Central memory CD4-positive, alpha-beta T cell (primary cell): Measurements from ENCODE around the gene PLOD3.
A peak's percentile ranks its signal among the peaks of the same experiment; 100 is the strongest.
"Not testable (repeated sequence)": the region's sequence is repeated elsewhere in the genome, so short reads cannot be mapped to it uniquely, and the experiment has no call there.

Source experiments
- DNase-seq: peaks from one replicate; pipeline ENCODE4 v3.0.0; 2022

The PLOD3 gene

GRCh38 chr7:101211501-101211900 is 5.9 kb downstream of the PLOD3 start:
- no peak for DNase-seq

DNA sequence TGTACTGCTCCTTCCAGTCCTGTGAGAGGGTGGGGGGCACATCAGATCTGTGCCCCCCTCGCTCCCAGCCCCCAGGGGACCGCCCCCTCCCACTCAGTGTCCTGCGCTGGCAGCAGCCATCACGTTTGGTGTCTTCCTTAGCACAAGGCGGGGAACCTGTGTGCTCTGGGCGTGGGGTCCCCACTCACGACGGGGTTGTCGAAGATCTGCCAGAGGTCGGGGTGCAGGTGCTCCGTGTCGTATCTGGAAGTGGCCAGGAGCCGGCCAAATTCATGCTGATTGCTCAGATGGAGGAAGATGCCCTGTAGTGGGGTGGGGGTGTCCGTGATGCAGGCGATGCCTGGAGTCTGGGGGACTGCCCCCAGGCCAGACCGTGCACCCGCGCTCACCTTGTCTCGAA is 7.2 kb downstream of the PLOD3 start:
- no peak for DNase-seq

GRCh38 chr7:101208794-101209193 is 8.6 kb downstream of the PLOD3 start:
- DNase-seq = no peak

GRCh38 chr7:101207459-101207858 is 9.9 kb downstream of the PLOD3 start:
- no peak for DNase-seq

GRCh38 chr7:101206665-101207042 is 10.7 kb downstream of the PLOD3 start:
- DNase-seq = no peak

DNA sequence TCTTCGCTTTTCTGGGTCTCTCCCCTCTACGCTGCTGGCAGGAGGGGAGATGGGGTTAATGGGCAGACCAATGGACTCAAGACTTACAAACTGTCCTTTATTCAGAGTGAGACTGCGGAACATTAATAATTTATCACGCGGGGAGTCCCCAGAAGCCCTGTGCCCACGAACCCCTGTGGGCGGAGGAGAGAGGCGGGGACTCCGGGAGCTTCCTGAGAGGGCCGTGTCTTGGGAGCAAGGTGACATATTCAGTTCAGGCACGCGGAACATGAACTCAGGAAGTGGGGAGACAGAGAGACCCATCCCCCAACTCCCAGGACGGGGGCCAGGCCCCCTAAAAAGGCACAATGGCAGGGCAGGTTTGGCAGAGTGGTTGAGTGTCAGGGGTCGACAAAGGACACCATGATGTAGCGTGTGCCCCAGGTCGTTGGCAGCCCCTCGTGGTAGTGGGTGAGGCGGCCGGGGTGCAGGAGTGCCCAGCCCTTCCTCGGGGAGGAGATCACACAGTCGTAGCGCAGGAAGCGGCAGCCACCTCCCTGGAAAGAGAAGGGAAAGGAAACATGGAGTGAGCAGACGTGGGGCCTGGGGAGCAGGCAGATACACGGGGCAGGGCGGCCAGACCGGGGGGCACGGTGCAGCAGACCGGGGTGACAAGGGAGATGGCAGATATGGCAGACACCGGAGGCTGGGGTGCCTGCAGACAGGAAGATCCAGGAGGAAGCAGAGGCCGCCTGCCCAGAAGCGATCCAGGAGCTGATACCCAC is 11.3 kb downstream of the PLOD3 start:
- DNase-seq = no peak

GRCh38 chr7:101203740-101204738 is 13.3 kb downstream of the PLOD3 start:
- peak; percentile 41 for DNase-seq

GRCh38 chr7:101202603-101202918 is 14.8 kb downstream of the PLOD3 start:
- no peak for DNase-seq

DNA sequence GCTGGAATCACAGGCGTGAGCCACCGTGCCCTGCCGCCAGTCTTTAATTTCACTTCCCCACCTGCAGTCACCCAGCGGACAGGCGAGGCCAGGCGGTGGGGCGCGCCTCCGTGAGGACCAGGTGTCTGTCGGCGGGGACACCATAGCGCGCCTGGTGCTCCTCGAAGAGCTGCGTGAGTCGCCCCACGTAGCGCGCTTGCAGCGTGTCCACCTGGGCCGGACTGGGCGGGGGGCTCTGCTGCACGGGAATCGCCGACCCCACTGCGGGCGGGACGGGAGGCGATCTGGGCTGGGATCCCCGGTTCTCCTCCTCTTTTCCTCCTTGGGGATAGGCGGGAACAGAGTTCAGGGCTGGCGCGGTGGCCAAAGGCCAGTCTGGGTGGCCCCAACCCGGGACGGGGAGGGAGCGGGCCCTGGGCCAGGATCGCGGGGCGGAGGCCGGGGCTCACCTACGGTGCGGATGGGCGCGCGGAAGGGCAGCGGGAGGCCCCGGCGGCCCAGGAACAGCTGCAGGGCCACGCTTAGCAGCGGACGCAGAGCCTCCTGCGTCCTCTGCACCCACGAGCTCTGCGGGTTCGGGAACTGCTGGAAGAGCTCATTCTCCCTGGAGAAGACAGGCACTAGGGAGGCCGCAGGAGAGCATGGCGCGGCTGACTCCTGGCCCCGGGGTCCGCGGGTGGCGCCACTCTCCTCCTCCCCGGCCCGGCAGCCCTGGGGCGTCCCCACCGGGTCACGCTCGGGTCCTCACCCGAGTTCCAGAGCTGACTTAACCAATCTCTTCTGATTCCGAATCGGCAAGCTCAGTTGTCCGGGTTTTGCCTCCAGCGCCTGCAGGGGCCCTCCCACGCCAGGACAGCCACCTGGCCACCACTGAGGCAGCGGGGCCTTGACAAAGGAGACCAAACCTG is 15.4 kb downstream of the PLOD3 start:
- no peak for DNase-seq

DNA sequence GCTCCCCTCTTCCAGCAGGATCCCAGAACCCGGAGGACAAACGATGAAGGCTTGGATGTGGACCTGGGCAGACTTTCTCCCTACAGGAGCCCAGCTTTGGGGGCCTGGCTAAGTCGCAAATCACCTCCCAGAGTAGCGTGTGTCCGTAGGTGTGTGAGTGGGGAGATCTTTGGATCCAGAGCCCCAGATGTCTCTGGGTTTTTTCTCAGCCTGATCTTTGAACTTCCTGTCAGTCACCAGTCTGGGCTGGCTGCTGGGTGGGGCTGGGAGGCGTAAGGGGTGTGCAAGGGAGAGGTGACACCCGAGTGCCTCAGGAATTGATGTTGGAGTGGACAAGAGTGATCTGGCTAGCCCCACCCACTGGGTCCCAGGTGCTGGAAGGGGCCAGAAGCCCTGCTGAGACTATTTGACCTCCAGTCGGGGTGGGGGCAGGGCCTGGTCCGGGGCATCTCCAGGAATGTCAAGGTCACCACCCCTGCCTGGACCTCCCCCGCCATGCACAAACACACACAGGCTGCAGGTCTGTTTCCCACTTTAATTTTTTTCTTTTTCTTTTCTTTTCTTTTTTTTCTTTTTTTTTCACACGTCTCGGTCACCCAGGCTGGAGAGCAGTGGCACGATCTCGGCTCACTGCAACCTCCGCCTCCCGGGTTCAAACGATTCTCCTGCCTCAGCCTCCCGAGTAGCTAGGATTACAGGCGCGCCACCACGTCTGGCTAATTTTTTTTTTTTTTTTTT is 16.4 kb downstream of the PLOD3 start, which contains the start of gene MOGAT3:
MOGAT3 (minus strand) TSS at position 175 of the 738 bp plus-strand sequence. CDS start 182 bp downstream, outside the sequence.
- no peak for DNase-seq

DNA sequence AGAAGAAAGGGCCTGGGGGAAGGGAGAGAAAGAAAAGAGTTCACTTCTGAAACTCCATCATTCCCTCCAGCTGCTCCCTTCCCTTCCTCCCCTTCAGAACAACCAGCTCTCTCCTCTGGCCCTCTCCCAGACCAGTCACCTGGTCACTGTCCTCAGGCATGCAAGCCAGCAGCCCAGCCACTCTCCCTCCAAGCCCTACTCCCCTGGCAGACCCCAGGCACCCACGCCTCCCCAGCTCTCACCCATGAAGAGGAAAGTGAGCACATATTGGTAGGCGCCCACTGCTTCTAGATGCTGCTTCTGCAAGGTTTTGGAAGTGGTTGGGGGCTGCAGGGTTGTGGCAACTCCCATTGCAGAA is 16.9 kb downstream of the PLOD3 start:
- DNase-seq = no peak

DNA sequence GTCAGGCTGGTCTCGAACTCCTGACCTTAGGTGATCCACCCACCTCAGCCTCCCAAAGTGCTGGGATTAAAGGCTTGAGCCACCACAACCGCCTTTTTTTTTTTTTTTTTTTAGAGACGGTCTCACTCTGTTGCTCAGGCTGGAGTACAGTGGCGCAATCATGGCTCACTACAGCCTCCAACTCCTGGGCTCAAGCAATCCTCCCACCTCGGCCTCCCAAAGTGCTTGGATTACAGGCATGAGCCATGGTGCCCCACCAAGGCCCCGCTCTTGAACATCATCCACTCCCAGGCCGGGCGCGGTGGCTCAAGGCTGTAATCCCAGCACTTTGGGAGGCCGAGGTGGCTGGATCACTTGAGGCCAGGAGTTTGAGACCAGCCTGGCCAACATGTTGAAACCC is 17.9 kb downstream of the PLOD3 start:
- not testable (repeated sequence) for DNase-seq

DNA sequence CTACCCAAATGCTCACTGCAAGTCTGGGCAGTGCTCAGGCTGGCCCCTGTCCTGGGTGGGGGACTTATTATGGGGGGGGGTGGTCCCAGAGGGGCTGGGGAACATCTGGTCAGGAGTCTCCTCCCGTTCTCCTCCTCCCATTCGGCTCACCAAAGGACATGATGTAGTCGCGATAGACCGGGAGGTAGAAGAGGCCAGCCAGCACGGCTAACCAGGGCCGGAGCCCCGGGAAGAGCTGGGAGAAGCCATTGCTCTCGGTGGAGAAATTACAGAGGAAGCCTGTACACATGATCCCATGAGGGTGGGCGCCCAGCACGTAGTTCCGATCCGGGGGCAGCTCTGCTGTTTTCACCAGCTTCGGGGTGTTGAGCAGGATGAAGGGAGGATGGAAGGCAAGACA is 18.9 kb downstream of the PLOD3 start:
- no peak for DNase-seq

GRCh38 chr7:101197991-101198390 is 19.4 kb downstream of the PLOD3 start:
- no peak for DNase-seq

DNA sequence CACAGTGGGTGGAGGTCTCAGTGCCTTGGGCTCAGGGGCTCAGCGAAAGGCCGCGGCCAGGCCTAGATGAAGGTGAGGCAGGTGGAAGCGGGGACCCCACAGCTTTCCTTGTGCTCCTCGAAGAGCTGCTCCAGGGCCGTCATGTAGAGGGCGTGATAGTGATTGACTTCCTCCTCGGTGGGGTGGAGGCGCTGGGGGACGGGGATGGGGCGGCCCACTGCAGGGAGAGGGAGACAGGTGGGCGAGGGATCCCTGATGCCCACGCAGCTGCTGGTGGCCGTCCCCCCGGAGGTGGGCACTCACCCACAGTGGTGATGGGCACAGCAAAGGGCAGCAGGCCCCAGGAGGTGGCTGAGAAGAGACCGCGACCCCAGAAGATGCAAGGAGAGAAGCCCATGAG is 21.5 kb downstream of the PLOD3 start:
- no peak for DNase-seq

DNA sequence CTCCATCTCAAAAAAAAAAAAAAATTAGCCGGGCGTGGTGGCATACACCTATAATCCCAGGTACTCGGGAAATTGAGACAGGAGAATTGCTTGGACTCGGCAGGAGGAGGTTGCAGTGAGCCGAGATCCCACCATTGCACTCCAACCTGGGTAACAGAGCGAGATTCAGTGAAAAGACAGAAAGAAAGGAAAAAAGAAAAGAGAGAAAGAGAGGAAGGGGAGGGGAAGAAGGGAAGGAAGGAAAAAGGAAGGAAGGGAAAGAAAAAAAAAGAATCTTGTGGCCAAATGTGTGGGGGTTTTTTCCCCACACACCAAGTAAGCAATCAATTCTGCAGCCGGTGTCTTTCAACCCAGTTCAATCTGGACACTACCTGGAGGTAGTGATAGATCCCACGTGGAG is 28.3 kb downstream of the PLOD3 start:
- DNase-seq = no peak

- no peak for DNase-seq
Observed at GRCh38 chr7:101186844-101187428, 30.4 kb downstream of the PLOD3 start.

GRCh38 chr7:101186194-101186593 is 31.2 kb downstream of the PLOD3 start:
- DNase-seq = no peak

DNA sequence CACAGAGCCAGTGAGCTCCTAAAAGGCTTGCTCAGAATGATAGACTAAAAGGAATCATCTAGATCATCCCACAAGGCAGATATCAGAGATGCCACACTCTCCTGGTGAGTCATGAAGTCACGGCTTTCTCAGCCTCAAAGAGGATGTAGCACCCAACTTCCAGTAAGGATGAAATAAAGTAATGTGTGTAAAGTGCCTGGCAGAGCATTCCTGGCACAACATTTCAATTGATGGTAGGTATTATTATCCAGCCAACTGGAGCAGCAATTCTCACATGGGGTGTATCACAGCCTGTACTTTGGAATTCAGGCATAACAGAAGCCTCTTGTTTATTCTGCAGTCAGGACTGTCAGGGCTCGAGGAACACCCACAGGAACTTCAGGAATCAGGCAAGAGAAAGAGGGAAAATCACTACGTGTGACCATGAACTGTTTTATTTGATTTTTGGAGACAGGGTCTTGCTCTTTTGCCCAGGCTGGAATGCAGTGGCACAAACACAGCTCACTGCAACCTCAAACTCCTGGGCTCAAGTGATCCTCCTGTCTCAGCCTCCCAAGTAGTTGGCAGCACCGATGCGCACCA is 32.0 kb downstream of the PLOD3 start:
- no peak for DNase-seq

DNA sequence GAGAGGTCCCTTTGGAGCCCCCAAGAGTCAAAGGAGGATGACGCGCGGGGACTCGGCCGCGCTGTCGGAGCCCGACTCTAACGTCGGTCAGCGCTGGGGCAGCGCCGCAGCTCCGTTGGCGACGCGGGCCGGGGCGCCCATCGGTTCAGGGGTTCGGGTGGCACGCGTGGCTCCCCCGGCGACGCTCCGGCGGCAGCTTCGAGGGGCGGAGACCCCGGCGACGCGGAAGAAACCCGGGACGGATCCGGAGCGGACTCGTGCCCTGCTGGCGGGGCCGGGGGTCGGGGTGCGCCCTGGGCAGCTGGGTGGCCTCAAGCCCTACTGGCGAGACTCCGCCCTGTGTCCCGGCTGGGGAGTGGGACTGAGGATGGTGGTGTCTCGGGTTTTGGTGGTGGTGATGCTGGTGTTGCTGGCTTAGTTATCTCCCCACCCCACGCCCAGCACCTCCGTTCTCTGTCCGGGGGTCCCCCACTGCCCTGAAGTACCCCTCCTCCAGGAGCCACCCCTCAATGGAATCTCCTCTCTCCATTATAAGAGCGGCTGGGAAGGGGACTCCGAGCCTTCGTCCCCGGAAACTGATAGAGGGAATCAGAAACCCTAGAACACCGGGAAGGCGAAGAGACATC is 37.1 kb downstream of the PLOD3 start, which contains the start of gene NAT16:
NAT16 (minus strand) TSS at position 164 of the 626 bp plus-strand sequence. CDS start 5,486 bp downstream, outside the sequence.
- no peak for DNase-seq

- no peak for DNase-seq
Observed at GRCh38 chr7:101179713-101180112, 37.7 kb downstream of the PLOD3 start.
